GM12873 (cell line): ENCODE data around the gene LAMB4.

Experiments used
- CTCF ChIP-seq: IDR thresholded peaks from 2 replicates; pipeline ENCODE4 v1.5.1; 2012; ENCODE audit warnings: low read depth, mild to moderate bottlenecking, moderate library complexity, low read length, control low read depth; ENCODE audit not compliant: insufficient read depth; ENCODE audit errors: missing control alignments

LAMB4 gene

GRCh38 chr7:108037140-108037539, 93.0 kb downstream of the LAMB4 start:
- TF ChIP-seq CTCF: no peak

GRCh38 chr7:108034586-108034985, 95.6 kb downstream of the LAMB4 start:
- no peak for TF ChIP-seq CTCF

- TF ChIP-seq CTCF: no peak
Measured at GRCh38 chr7:108033776-108034497, 96.2 kb downstream of the LAMB4 start.

GRCh38 chr7:108030516-108030915, 99.6 kb downstream of the LAMB4 start:
- TF ChIP-seq CTCF: no peak

GRCh38 chr7:108029034-108029433, 101.1 kb downstream of the LAMB4 start:
- no peak for TF ChIP-seq CTCF

- no peak for TF ChIP-seq CTCF
Measured at GRCh38 chr7:108028111-108028510, 102.0 kb downstream of the LAMB4 start.

- no peak for TF ChIP-seq CTCF
Measured at GRCh38 chr7:108027239-108027638, 102.9 kb downstream of the LAMB4 start.
